GM23338 (cell line): Measurements from ENCODE around the gene METTL13. TPM values are rescaled to one million over a fixed set of nuclear protein-coding genes. Genes with fewer than 3 reads are reported as not detected.

Source experiments
- ATAC-seq: fragments of 200-7000 bp; cut with Tn5 transposase; 3 replicates; pipeline ENCODE4 v1.9.1; 2020
- DNase-seq: peaks from one replicate; pipeline ENCODE4 v3.0.0-alpha.2; 2015; ENCODE audit warnings: low spot score
- H2AFZ ChIP-seq: fragments of 200-600 bp; sonication (generic); 2 replicates; pipeline ENCODE4 v1.8.0; 2016; ENCODE audit warnings: antibody characterized with exemption, mild to moderate bottlenecking, moderate library complexity
- H3F3A ChIP-seq: fragments of 200-600 bp; sonication (generic); replicated peaks from 2 replicates; pipeline ENCODE4 v1.8.0; 2017; ENCODE audit warnings: antibody characterized with exemption, mixed run types, low read depth
- H3K27ac ChIP-seq: fragments of 200-600 bp; sonication (generic); 2 replicates; pipeline ENCODE4 v1.6.1; 2016; ENCODE audit warnings: low read depth
- H3K27me3 ChIP-seq: fragments of 200-600 bp; sonication (generic); 2 replicates; pipeline ENCODE4 v1.8.0; 2016; ENCODE audit warnings: mild to moderate bottlenecking, mixed run types, moderate library complexity; ENCODE audit not compliant: insufficient read depth
- H3K36me3 ChIP-seq: fragments of 200-600 bp; sonication (generic); 2 replicates; pipeline ENCODE4 v1.8.0; 2016; ENCODE audit warnings: mild to moderate bottlenecking; ENCODE audit not compliant: insufficient read depth
- H3K4me1 ChIP-seq: fragments of 200-600 bp; sonication (generic); 2 replicates; pipeline ENCODE4 v1.8.0; 2016; ENCODE audit warnings: mild to moderate bottlenecking, moderate library complexity; ENCODE audit not compliant: insufficient read depth
- H3K4me2 ChIP-seq: fragments of 200-600 bp; sonication (generic); 2 replicates; pipeline ENCODE4 v1.7.1; 2017; ENCODE audit warnings: mixed run types
- H3K4me3 ChIP-seq: fragments of 200-600 bp; sonication (generic); 2 replicates; pipeline ENCODE4 v1.6.1; 2016; ENCODE audit warnings: mixed run types
- H3K79me2 ChIP-seq: fragments of 200-600 bp; sonication (generic); replicated peaks from 2 replicates; pipeline ENCODE4 v1.8.0; 2017; ENCODE audit warnings: mild to moderate bottlenecking; ENCODE audit not compliant: insufficient read depth
- H3K9me2 ChIP-seq: fragments of 200-600 bp; sonication (generic); 2 replicates; pipeline ENCODE4 v1.8.0; 2017; ENCODE audit not compliant: insufficient read depth
- H4K20me1 ChIP-seq: fragments of 200-600 bp; sonication (generic); replicated peaks from 2 replicates; pipeline ENCODE4 v1.8.0; 2017; ENCODE audit warnings: mild to moderate bottlenecking; ENCODE audit not compliant: insufficient read depth
- H3K27ac Mint-ChIP-seq: 2 replicates; pipeline ENCODE4 v1.8.0; 2020; ENCODE audit warnings: inconsistent platforms, mild to moderate bottlenecking, moderate library complexity, mixed read lengths
- H3K27me3 Mint-ChIP-seq: 3 replicates; pipeline ENCODE4 v1.8.0; 2022; ENCODE audit warnings: low read depth, mild to moderate bottlenecking, moderate library complexity, mixed read lengths, inconsistent platforms; ENCODE audit not compliant: insufficient read depth, poor library complexity
- H3K36me3 Mint-ChIP-seq: 3 replicates; pipeline ENCODE4 v1.8.0; 2021; ENCODE audit warnings: low read depth, mild to moderate bottlenecking, inconsistent platforms, moderate library complexity, mixed read lengths
- H3K4me1 Mint-ChIP-seq: 3 replicates; pipeline ENCODE4 v1.8.0; 2020; ENCODE audit warnings: mild to moderate bottlenecking, inconsistent platforms, mixed read lengths
- H3K4me3 Mint-ChIP-seq: 3 replicates; pipeline ENCODE4 v1.8.0; 2021; ENCODE audit warnings: moderate library complexity, mild to moderate bottlenecking, inconsistent platforms, mixed read lengths
- H3K9me3 Mint-ChIP-seq: 3 replicates; pipeline ENCODE4 v1.8.0; 2020; ENCODE audit warnings: moderate library complexity, mild to moderate bottlenecking, inconsistent platforms, mixed read lengths
- CREB1 ChIP-seq: fragments of 250-450 bp; sonication (Bioruptor Pico); IDR thresholded peaks from 2 replicates; pipeline ENCODE4 v1.5.0; 2020; ENCODE audit warnings: low read depth, mild to moderate bottlenecking, moderate library complexity
- CTCF ChIP-seq, 2 experiments: fragments of 200-600 bp in 1 of 2; sonication (generic) in 1 of 2; conservative IDR thresholded peaks; 2 replicates each; pipeline versions ENCODE4 v1.5.1 to v1.6.1; 2016 to 2017; ENCODE audit warnings: antibody characterized with exemption in 2 of 2, low read depth in 2 of 2, mild to moderate bottlenecking in 2 of 2, moderate library complexity in 1 of 2
- EZH2 ChIP-seq: fragments of 200-600 bp; sonication (generic); IDR thresholded peaks from one replicate; pipeline ENCODE4 v1.8.0; 2017; ENCODE audit warnings: antibody characterized with exemption, mild to moderate bottlenecking, low read depth; ENCODE audit not compliant: unreplicated experiment
- EZH2phosphoT487 ChIP-seq: fragments of 200-600 bp; sonication (generic); IDR thresholded peaks from one replicate; pipeline ENCODE4 v1.8.1; 2018; ENCODE audit warnings: antibody characterized with exemption; ENCODE audit not compliant: unreplicated experiment
- JUNB ChIP-seq: IDR thresholded peaks from one replicate; pipeline ENCODE4 v1.6.1; 2016; ENCODE audit warnings: antibody characterized with exemption; ENCODE audit not compliant: unreplicated experiment
- NANOG ChIP-seq: IDR thresholded peaks from 2 replicates; pipeline ENCODE4 v1.6.1; 2016; ENCODE audit warnings: antibody characterized with exemption, borderline replicate concordance
- REST ChIP-seq: IDR thresholded peaks from one replicate; pipeline ENCODE4 v1.6.1; 2018; ENCODE audit warnings: antibody characterized with exemption; ENCODE audit not compliant: unreplicated experiment
- ZNF114 ChIP-seq: fragments of 250-450 bp; sonication (Bioruptor Pico); IDR thresholded peaks from 2 replicates; pipeline ENCODE4 v1.5.0; 2020; ENCODE audit warnings: mild to moderate bottlenecking, moderate library complexity
- ZNF331 ChIP-seq: fragments of 250-450 bp; sonication (Bioruptor Pico); IDR thresholded peaks from 2 replicates; pipeline ENCODE4 v1.5.0; 2020; ENCODE audit warnings: low read depth, mild to moderate bottlenecking, moderate library complexity
- polyA plus RNA-seq: library from polyadenylated mRNA; unstranded; fragments of >200 nt; fragmentation: Nextera tagmentation; extraction: Ambion mirVana; gene quantifications from 2 replicates; pipeline ENCODE4 v1.2.1, GENCODE V29; 2016
- total RNA-seq: library from RNA; depleted of rRNA; stranded (reverse); fragments of >200 nt; shearing (Covaris generic); gene quantifications from 2 replicates; pipeline ENCODE4 v1.2.3, GENCODE V29; 2014
- TF ChIP-seq, protein P1 (sequence below): IDR thresholded peaks from 2 replicates; pipeline ENCODE4 v1.6.1; 2016; ENCODE audit warnings: antibody characterized with exemption

METTL13 gene
- total and polyA plus RNA-seq, 2 experiments from 2014 or later = 21.0 to 45.4 TPM

- peaks cover 17% of the 10 kb centered on the region for H3K9me3 Mint-ChIP-seq
- no peak overlapping the region for H3K4me3 ChIP-seq
- DNase-seq = no peak
- H3K9me2 ChIP-seq = no peaks in the 10 kb centered on the region; the same call in 1 of the 2 replicates
- ATAC-seq = no peak
- no peaks in the 10 kb centered on the region for H3K36me3 Mint-ChIP-seq
- no peak overlapping the region for H3K4me2 ChIP-seq
- no peak overlapping the region for H3K27ac Mint-ChIP-seq
- no peaks in the 10 kb centered on the region for H3F3A ChIP-seq
- no peak overlapping the region for H3K27ac ChIP-seq
- no peaks in the 10 kb centered on the region for H3K4me1 ChIP-seq
- peaks cover 2% of the 10 kb centered on the region; the same call in 1 of the 3 replicates for H3K4me1 Mint-ChIP-seq
- no peak for TF ChIP-seq EZH2phosphoT487
- TF ChIP-seq ZNF331 = no peak
- TF ChIP-seq REST = no peak
- no peak for TF ChIP-seq JUNB
- no peak for TF ChIP-seq ZNF114 (CRISPR knock-in tag)
- no peak for TF ChIP-seq CTCF (conservative IDR thresholded peaks at IDR 0.05; ENCODE audit: low read depth in 2 of 2)
- no peak for TF ChIP-seq NANOG
- TF ChIP-seq EZH2 = no peak
- TF ChIP-seq, protein P1, sequence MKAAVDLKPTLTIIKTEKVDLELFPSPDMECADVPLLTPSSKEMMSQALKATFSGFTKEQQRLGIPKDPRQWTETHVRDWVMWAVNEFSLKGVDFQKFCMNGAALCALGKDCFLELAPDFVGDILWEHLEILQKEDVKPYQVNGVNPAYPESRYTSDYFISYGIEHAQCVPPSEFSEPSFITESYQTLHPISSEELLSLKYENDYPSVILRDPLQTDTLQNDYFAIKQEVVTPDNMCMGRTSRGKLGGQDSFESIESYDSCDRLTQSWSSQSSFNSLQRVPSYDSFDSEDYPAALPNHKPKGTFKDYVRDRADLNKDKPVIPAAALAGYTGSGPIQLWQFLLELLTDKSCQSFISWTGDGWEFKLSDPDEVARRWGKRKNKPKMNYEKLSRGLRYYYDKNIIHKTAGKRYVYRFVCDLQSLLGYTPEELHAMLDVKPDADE = no peak
- TF ChIP-seq CREB1 (CRISPR knock-in tag) = no peak
- no peaks in the 10 kb centered on the region for H3K27me3 ChIP-seq
- no peak overlapping the region for H2AFZ ChIP-seq
- H4K20me1 ChIP-seq = no peaks in the 10 kb centered on the region
- H3K4me3 Mint-ChIP-seq = no peak overlapping the region
- no peaks in the 10 kb centered on the region for H3K27me3 Mint-ChIP-seq
- H3K79me2 ChIP-seq = no peaks in the 10 kb centered on the region
- H3K36me3 ChIP-seq = peaks cover 5% of the 10 kb centered on the region
These were observed 19.3 kb upstream of the METTL13 start for GRCh38 chr1:171762143-171762563.
